Endodermal cell (in vitro differentiated cells): ENCODE data around the gene CAMTA1. TPM values are rescaled to one million over a fixed set of nuclear protein-coding genes. Genes with fewer than 3 reads are reported as not detected.

Experiments
- DNase-seq: peaks from one replicate; pipeline ENCODE4 v3.0.0-alpha.2; 2017
- H3K27ac ChIP-seq: 2 replicates; pipeline ENCODE4 v1.5.1; 2013; ENCODE audit warnings: mild to moderate bottlenecking, low read depth, low read length, moderate library complexity
- H3K27me3 ChIP-seq: 2 replicates; pipeline ENCODE4 v1.6.1; 2013; ENCODE audit warnings: mild to moderate bottlenecking, low read length, moderate library complexity; ENCODE audit not compliant: insufficient read depth, control insufficient read depth, poor library complexity, severe bottlenecking
- H3K36me3 ChIP-seq: 2 replicates; pipeline ENCODE4 v1.7.0; 2013; ENCODE audit warnings: mild to moderate bottlenecking, low read length, moderate library complexity; ENCODE audit not compliant: control insufficient read depth, insufficient read depth
- H3K4me1 ChIP-seq: one replicate; pipeline ENCODE4 v1.7.0; 2013; ENCODE audit warnings: low read length; ENCODE audit not compliant: control insufficient read depth, insufficient read depth
- H3K4me3 ChIP-seq: 2 replicates; pipeline ENCODE4 v1.5.1; 2013; ENCODE audit warnings: mild to moderate bottlenecking, low read length, moderate library complexity
- H3K9ac ChIP-seq: 2 replicates; pipeline ENCODE4 v1.6.1; 2013; ENCODE audit warnings: mild to moderate bottlenecking, low read length, moderate library complexity; ENCODE audit not compliant: poor library complexity, severe bottlenecking; ENCODE audit errors: extremely low read depth
- H3K9me3 ChIP-seq: 2 replicates; pipeline ENCODE4 v1.6.1; 2013; ENCODE audit warnings: mild to moderate bottlenecking, low read length, moderate library complexity; ENCODE audit not compliant: control insufficient read depth
- H3K27ac Mint-ChIP-seq: 2 replicates; pipeline ENCODE4 v1.8.0; 2020; ENCODE audit warnings: mixed read lengths
- H3K27me3 Mint-ChIP-seq: 2 replicates; pipeline ENCODE4 v1.8.0; 2021; ENCODE audit warnings: mild to moderate bottlenecking, mixed read lengths; ENCODE audit not compliant: insufficient read depth
- H3K36me3 Mint-ChIP-seq: 2 replicates; pipeline ENCODE4 v1.8.0; 2020; ENCODE audit warnings: low read depth, mixed read lengths
- H3K4me1 Mint-ChIP-seq: 2 replicates; pipeline ENCODE4 v1.8.0; 2020; ENCODE audit warnings: mixed read lengths
- H3K4me3 Mint-ChIP-seq: 2 replicates; pipeline ENCODE4 v1.8.0; 2020; ENCODE audit warnings: mild to moderate bottlenecking, moderate library complexity, mixed read lengths
- H3K9me3 Mint-ChIP-seq: 2 replicates; pipeline ENCODE4 v1.8.0; 2020; ENCODE audit warnings: mild to moderate bottlenecking, mixed read lengths
- CTCF ChIP-seq: fragments of 200-600 bp; sonication (generic); conservative IDR thresholded peaks from 2 replicates; pipeline ENCODE4 v1.5.0; 2021; ENCODE audit warnings: antibody characterized with exemption, mild to moderate bottlenecking
- WGBS, 2 experiments: methylation state at CpG; one replicate each; pipeline versions ENCODE4 v1.1.5 to v1.1.7; 2013; ENCODE audit warnings: missing lambda C conversion rate in 2 of 2, mixed read lengths in 1 of 2; ENCODE audit not compliant: insufficient coverage in 1 of 2, insufficient read length in 1 of 2; 5-methylcytosine and 5-hydroxymethylcytosine counted together
- total RNA-seq, 2 donors: library from RNA; stranded (reverse); fragmentation: NEBNext Ultra II Directional in 1 of 2; extraction: Animal tissue kit (Norgen Biotek cat#: 25700) in 1 of 2; gene quantifications; 2 replicates in 1 of 2; 3 replicates in 1 of 2; pipeline ENCODE4 v1.2.1, GENCODE V29; 2021

The CAMTA1 gene
- total RNA-seq, 2 donors from 2014 or later, result 123 to 137 TPM

DNA sequence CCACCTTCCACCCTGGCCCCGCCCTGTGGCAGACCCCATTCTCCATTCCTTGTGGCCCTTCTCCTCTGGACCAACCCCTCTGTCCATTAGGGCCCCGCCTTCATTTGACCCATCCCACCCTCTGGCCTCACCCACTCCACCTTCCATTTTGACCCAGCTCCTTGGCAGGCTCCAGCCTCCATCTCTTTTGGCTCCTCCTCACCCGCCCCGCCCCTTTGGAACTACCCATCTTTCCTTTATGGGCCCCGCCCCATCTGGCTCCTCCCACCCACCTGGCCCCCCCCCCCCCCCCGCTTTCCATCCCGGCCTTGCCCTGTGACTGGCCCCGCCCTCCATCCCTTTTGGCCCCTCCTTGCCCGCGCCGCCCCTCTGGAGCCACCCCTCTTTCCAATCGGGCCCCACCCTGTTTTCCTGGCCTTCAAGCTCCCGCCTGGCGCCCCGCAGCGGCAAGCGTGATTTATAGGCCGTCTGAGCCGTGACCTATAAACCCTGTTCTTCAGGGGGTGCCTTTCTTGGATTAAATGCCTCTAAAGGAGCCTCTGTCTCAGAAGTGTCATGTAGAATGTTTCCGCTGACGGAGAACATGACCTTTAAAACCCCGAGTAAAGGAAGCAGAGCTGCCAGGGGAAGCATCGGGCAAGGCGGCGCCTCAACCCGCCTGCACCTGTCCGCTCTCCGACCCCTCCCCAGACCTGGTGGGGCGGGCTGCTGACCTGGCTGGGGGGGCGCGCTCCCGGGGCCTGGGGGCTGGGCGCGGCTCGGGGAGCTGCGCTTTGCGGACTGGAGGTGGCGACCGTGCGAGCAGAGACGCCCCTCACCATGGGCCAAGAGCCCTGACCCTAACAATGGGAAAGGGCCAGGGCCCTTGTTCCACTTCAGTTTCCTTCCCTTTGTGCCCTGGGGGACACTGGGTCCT, 178.0 kb downstream of the CAMTA1 start:
- 2 to 12% methylated on average over 9 to 37 of the region's 41 CpGs for WGBS, 2 experiments
- peak overlapping the region; percentile 56 for H3K4me3 ChIP-seq
- Mint-ChIP-seq H3K4me3 (peak overlapping the region; percentile 68), H3K9me3 (no peaks in the 10 kb centered on the region), H3K4me1 (peaks cover 8% of the 10 kb centered on the region), H3K27ac (no peak overlapping the region), H3K27me3 (peaks cover 8% of the 10 kb centered on the region), H3K36me3 (no peaks in the 10 kb centered on the region)
- H3K27ac ChIP-seq, result no peak overlapping the region
- H3K9ac ChIP-seq, result no peak overlapping the region
- H3K9me3 ChIP-seq, result no peaks in the 10 kb centered on the region
- no peaks in the 10 kb centered on the region for H3K27me3 ChIP-seq
- no peaks in the 10 kb centered on the region for H3K4me1 ChIP-seq
- peak; percentile 100 for DNase-seq
- H3K36me3 ChIP-seq, result no peaks in the 10 kb centered on the region
- peak; percentile 43 for TF ChIP-seq CTCF

DNA sequence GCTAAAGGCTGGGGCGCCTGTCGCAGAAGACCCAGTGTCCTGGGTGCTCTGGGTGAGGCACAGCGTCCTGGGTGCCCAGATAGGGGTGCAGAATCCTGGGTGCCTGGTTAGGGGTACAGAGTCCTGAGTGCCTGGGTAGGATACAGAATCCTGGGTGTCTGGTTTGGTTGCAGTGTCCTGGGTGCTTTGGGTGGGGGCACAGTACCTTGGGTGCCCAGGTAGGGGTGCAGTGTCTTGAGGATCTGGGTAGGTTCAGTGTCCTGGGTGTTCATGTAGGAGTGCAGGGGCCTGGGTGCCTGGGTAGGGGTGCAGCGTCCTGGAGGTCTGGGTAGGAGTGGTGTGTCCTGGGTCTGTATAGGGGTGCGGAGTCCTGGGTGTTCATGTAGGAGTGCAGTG, 178.7 kb downstream of the CAMTA1 start:
- H3K27ac ChIP-seq, result no peak overlapping the region
- no peak for DNase-seq
- 88 to 94% methylated on average over 3 to 5 of the region's 5 CpGs for WGBS, 2 experiments

More for the DNA sequence above, 178.7 kb downstream of the CAMTA1 start:
- peak overlapping the region; percentile 56 for H3K4me3 ChIP-seq
- TF ChIP-seq CTCF, result no peak
- Mint-ChIP-seq H3K27ac (peak overlapping the region; percentile 64), H3K36me3 (no peaks in the 10 kb centered on the region), H3K4me3 (peak overlapping the region; percentile 68), H3K27me3 (peaks cover 8% of the 10 kb centered on the region), H3K9me3 (no peaks in the 10 kb centered on the region), H3K4me1 (peaks cover 8% of the 10 kb centered on the region)
- H3K27me3 ChIP-seq, result no peaks in the 10 kb centered on the region
- no peak overlapping the region for H3K9ac ChIP-seq
- H3K36me3 ChIP-seq, result no peaks in the 10 kb centered on the region
- H3K4me1 ChIP-seq, result no peaks in the 10 kb centered on the region
- H3K9me3 ChIP-seq, result no peaks in the 10 kb centered on the region
